Suprapubic skin (tissue), 3 donors: ENCODE data around the gene NSUN2.

Experiments used
- CTCF ChIP-seq, 2 donors: fragments of 200-600 bp in 1 of 2; fragments of 450-650 bp in 1 of 2; sonication (generic) in 1 of 2; IDR thresholded peaks; one replicate each; pipeline ENCODE4 v1.5.1; 2016 to 2019; ENCODE audit warnings: antibody characterized with exemption in 2 of 2, mild to moderate bottlenecking in 1 of 2, moderate library complexity in 1 of 2
- POLR2AphosphoS5 ChIP-seq, 3 donors: sonication (generic); formaldehyde crosslinking; IDR thresholded peaks; one replicate each; pipeline ENCODE4 v1.6.1; 2017; ENCODE audit warnings: antibody characterized with exemption in 3 of 3

DNA sequence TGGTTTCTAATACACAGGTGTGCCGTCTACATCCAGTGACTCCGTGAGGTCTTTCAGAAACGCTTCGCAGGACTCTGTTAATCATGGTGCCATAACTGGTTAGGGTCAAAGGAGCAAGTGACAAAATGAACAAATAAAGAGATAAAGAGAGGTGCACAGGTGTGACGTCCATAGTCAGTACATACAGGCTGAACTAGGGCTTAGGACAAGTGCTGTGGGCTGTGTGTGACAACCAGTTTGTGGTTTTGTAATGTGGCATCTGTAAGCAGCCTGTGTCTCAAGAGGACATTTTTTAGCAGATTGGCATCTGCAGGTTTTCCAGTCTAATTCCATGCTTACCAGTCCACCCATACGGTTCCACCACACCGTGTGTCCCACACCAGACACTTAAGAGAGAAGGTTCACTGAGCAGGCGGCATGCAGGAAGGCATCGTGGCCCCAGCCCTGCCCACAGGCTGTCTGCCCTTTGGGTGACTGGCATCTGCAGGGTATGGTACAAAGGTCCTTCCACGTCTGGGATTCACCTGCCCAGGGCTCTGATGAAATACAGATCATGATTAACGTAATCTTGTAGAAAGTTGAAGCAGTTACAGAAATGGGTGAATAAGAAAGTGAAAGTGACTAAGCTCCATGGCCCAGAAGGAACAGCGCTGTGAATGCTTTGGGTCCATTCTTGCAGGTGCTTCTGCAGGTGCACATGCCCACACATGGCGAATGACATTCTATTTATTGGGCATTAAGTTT, 27.3 kb upstream of the NSUN2 start:
- TF ChIP-seq CTCF (IDR thresholded peaks at IDR 0.05) (no peak), POLR2AphosphoS5 (IDR thresholded peaks at IDR 0.05) (no peak)
